Nephron (organoid): ENCODE data around the gene KMT2D.

ENCODE experiments used
- H3K27ac Mint-ChIP-seq, 3 experiments: 2 replicates each; pipeline ENCODE4 v1.8.0; 2020; ENCODE audit warnings: mixed read lengths in 3 of 3, mild to moderate bottlenecking in 2 of 3, moderate library complexity in 1 of 3
- H3K27me3 Mint-ChIP-seq: 2 replicates; pipeline ENCODE4 v1.8.0; 2021; ENCODE audit warnings: low read depth, mild to moderate bottlenecking, moderate library complexity, mixed read lengths
- H3K36me3 Mint-ChIP-seq: 2 replicates; pipeline ENCODE4 v1.8.0; 2020; ENCODE audit warnings: low read depth, mixed read lengths
- H3K4me1 Mint-ChIP-seq: 2 replicates; pipeline ENCODE4 v1.8.0; 2020; ENCODE audit warnings: mixed read lengths
- H3K4me3 Mint-ChIP-seq, 3 experiments: 2 replicates each; pipeline ENCODE4 v1.8.0; 2020; ENCODE audit warnings: mild to moderate bottlenecking in 3 of 3, mixed read lengths in 3 of 3, moderate library complexity in 2 of 3
- H3K9me3 Mint-ChIP-seq: 2 replicates; pipeline ENCODE4 v1.8.0; 2020; ENCODE audit warnings: mixed read lengths
- CTCF ChIP-seq, 3 experiments: fragments of 200-600 bp; sonication (generic); IDR thresholded peaks; one replicate each; pipeline ENCODE4 v1.5.0; 2021; ENCODE audit warnings: antibody characterized with exemption in 3 of 3; ENCODE audit not compliant: unreplicated experiment in 3 of 3

KMT2D gene

GRCh38 chr12:49094160-49094974, 33.8 kb upstream of the KMT2D start, which contains the start of gene DHH:
TSS of gene DHH (minus strand) at chr12:49094801. CDS start at chr12:49094512, 289 bp downstream.
- Mint-ChIP-seq H3K36me3 (peaks cover 33% of the 10 kb centered on the region), H3K27me3 (peaks cover 81% of the 10 kb centered on the region), H3K9me3 (no peaks in the 10 kb centered on the region), H3K4me1 (peaks cover 36% of the 10 kb centered on the region), H3K4me3 (peak within 1 kb of the TSS; percentile 45 to 59 (median 50)), H3K27ac (no peak within 1 kb of the TSS)
- TF ChIP-seq CTCF (IDR thresholded peaks at IDR 0.05; ENCODE audit: unreplicated experiment in 3 of 3), result no peak

DNA sequence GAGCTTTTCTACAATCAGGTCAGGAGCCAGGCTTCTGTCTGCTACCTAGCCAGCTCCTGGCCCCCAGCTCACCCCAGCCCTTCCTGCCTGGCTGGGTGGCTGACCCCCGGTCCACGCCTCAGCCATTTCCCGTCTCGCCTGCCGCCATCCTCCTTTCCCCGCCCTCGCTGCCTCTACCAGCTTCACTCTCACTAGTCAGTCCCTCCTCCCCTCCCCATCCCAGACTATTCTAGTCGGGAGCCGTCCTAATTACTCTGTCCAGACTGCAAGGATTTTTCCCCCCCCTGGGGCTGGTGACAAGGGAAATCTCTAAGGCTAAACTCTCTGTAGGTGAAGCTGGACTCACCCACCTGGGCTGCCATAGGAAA, 33.2 kb upstream of the KMT2D start:
- H3K36me3 Mint-ChIP-seq, result peaks cover 30% of the 10 kb centered on the region
- no peaks in the 10 kb centered on the region for H3K9me3 Mint-ChIP-seq
- H3K27me3 Mint-ChIP-seq, result peaks cover 87% of the 10 kb centered on the region
- peaks cover 37% of the 10 kb centered on the region for H3K4me1 Mint-ChIP-seq
- H3K27ac Mint-ChIP-seq, result no peak overlapping the region
- no peak for TF ChIP-seq CTCF (IDR thresholded peaks at IDR 0.05; ENCODE audit: unreplicated experiment in 3 of 3)
- peak overlapping the region; percentile 45 to 59 (median 50) for H3K4me3 Mint-ChIP-seq

GRCh38 chr12:49092816-49093406, 32.3 kb upstream of the KMT2D start:
- peaks cover 95% of the 10 kb centered on the region for H3K27me3 Mint-ChIP-seq
- TF ChIP-seq CTCF (IDR thresholded peaks at IDR 0.05; ENCODE audit: unreplicated experiment in 3 of 3), result no peak
- H3K4me3 Mint-ChIP-seq, result peak overlapping the region in 2 of 3 experiments; percentile 71 to 73
- H3K36me3 Mint-ChIP-seq, result peaks cover 21% of the 10 kb centered on the region
- no peak overlapping the region for H3K27ac Mint-ChIP-seq
- H3K4me1 Mint-ChIP-seq, result peaks cover 45% of the 10 kb centered on the region
- no peaks in the 10 kb centered on the region for H3K9me3 Mint-ChIP-seq

- Mint-ChIP-seq H3K27me3 (peaks cover 96% of the 10 kb centered on the region), H3K4me1 (peaks cover 49% of the 10 kb centered on the region)
Measured at GRCh38 chr12:49092086-49092815, 31.7 kb upstream of the KMT2D start.

DNA sequence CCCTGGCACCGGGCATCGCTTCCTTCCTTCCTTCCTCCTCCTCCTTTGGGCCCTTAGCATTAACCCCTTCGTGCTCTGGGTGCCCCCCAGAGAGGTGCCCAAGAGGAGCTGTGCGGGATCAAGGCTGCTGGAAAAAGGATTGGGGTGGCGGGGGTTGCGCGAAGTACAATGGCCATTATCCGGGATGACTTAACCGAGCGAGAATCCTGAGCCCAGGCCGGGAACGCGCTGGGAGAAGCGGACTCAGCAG, 31.2 kb upstream of the KMT2D start:
- H3K4me3 Mint-ChIP-seq, result peak overlapping the region; percentile 71 to 77 (median 73)
- no peak for TF ChIP-seq CTCF (IDR thresholded peaks at IDR 0.05; ENCODE audit: unreplicated experiment in 3 of 3)
- H3K4me1 Mint-ChIP-seq, result peaks cover 49% of the 10 kb centered on the region

More at GRCh38 chr12:49092086-49092815, 31.7 kb upstream of the KMT2D start:
- H3K36me3 Mint-ChIP-seq, result peaks cover 16% of the 10 kb centered on the region
- peak overlapping the region; percentile 71 to 77 (median 73) for H3K4me3 Mint-ChIP-seq
- no peak overlapping the region for H3K27ac Mint-ChIP-seq
- peak; percentile 40 to 53 (median 42) for TF ChIP-seq CTCF (IDR thresholded peaks at IDR 0.05; ENCODE audit: unreplicated experiment in 3 of 3)
- H3K9me3 Mint-ChIP-seq, result no peaks in the 10 kb centered on the region

More for the DNA sequence above, 31.2 kb upstream of the KMT2D start:
- Mint-ChIP-seq H3K27me3 (peaks cover 100% of the 10 kb centered on the region), H3K36me3 (peaks cover 13% of the 10 kb centered on the region), H3K9me3 (no peaks in the 10 kb centered on the region), H3K27ac (no peak overlapping the region)
